Activated T-helper 2 cell treated with anti-CD3 and anti-CD28 coated beads, Interferon-gamma antibody, Interleukin-2, Interleukin-4, amounts not matched to agents 10 μg/mL and 5 μg/mL and 100 μg/mL, durations not matched to agents 14 hours and 24 hours and 36 hours (primary cell): ENCODE measurements around the gene FBXW4. TPM values are rescaled to one million over a fixed set of nuclear protein-coding genes. Genes with fewer than 3 reads are reported as not detected.

ENCODE experiments used
- total RNA-seq: library from RNA; stranded (reverse); gene quantifications from 2 replicates; pipeline ENCODE4 v1.2.3, GENCODE V29; 2022

FBXW4 gene
- total RNA-seq, 1 donor from 2014 or later = 37.7 TPM

Other genes with a start within 250 kb of the FBXW4 start
- gene POLL, start 106.9 kb downstream of the FBXW4 start, total RNA-seq = 32.4 and 33.4 TPM in 2 replicates
- gene DPCD, start 106.8 kb downstream of the FBXW4 start, total RNA-seq = 7.2 and 7.8 TPM in 2 replicates
- not detected in 2 replicates for gene FGF8, start 80.9 kb upstream of the FBXW4 start, total RNA-seq
- 139 and 140 TPM in 2 replicates for gene NPM3, start 88.3 kb upstream of the FBXW4 start, total RNA-seq
- gene OGA, start 123.3 kb upstream of the FBXW4 start, total RNA-seq = 119 and 122 TPM in 2 replicates
- gene KCNIP2, start 148.6 kb upstream of the FBXW4 start, total RNA-seq = 3.2 TPM in 2 replicates